ENCODE data around the gene FAM200C.

The FAM200C gene

DNA sequence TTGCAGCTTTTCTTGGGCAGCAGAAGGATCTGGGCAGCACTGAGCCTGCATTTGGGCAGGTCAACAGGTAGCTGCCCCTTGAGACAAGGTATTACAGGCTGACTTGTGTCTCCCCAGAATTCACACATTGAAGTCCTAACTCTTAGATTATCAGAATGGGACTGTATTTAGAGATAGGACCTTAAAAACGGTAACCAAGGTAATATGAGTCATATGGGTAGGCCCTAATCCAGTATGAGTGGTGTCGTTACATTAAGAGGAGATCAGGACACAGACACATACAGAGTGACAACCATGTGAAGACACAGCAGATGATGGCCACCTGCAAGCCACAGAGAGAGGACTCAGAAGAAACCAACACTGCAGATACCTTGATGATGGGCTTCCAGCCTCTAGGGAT lies 32.6 kb downstream of the FAM200C start:
- no peak for DNase-seq (ENCODE audit: low read depth)

DNA sequence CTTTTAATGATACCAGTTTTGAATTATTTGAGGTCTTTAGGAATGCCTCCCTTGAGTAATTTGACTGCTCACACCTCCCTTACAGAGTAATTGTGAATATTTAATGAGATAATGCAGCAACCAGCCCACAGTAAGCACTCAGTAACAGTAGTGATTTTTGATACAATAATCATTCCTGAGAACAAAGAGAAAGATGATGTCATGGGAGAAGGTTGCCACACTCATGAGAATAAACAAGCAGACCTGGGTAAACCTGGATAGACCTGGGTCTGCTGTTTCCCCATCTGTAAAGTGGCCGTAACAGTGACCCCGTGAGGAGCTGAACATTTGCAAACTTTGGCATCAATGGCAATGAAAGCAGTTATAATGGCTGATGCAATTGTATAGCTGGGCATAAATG lies 33.6 kb downstream of the FAM200C start:
- no peak for DNase-seq (ENCODE audit: low read depth)

DNA sequence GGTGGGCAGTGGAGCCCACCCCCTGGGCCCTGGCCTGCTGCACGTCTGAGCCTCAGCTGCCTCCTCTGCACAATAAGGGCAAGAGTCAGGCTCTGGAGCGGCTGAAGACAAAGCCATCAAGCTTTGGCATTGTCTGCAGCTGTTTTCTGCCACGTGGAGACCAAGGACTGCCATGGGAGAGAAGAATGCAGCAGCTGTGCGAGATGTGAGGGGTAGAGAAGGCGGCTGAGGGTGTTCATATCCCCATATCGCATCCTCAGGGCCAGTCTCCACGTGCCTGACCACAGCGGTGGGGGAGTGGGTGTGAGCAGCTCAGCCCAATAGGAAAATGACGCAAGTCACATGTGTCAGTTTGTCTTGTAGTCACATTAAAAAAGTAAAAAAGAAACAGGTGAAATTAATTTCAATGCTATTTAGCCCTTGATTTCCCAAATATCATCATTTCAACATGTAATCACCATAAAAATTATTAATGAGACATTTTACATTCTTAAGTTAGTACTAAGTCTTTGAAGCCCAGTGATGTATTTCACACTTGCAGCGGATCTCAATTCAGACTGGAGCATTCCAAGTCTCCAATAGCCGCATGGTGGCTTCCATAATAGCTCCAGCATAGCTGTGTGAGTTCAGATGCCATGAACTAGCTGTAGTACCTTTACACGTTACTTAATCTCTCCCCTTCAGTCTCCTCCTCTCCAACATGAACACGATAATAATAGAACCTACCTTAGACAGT lies 36.0 kb downstream of the FAM200C start:
- DNase-seq (ENCODE audit: low read depth) = no peak

DNA sequence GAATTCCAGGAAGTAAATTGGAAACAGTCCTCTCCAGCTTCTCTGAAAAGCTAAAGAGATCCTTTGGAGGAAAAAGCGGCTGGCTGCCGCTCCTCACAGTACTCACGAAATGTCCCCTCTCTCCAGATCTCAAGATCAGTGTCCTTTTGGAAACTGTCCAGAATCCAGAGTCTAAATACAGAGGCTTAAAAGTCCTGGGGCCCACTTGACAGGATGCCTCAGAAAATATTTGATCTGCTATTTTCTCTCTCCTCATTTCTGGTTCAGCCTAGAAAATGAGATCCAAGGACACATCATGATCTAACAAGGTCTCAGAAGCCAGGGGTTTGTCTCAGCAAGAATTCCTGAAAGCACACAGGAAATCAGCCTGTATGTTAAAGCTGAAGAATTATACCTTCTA lies 36.6 kb downstream of the FAM200C start:
- DNase-seq (ENCODE audit: low read depth) = no peak

DNA sequence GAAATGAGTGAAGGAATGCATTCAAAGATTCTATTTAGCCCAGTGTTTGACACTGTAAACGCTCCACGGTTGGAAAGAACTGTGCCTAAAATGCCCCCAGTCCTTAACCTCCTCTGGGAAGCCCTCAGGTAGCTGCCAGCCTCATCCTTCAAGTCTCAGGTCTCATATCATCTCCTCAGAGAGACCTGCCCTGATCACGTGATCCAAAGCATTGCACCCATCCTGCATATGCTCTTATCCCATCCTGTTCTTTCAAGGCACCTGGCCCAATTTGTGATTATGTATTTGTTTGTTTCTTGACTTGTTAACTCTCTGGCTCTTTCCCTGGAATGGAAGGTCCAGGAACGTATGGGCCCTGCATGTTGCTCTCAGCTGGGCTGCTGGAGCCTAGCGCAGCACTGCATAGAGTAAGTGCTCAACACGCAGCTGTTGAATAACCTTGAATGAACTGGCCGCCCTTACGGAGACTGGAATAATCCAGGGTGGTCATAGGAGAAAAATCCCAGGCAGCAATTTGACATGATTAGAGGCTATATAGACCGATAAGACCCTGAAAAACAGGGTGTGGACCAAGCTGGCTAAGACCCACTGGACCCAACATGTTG lies 38.1 kb downstream of the FAM200C start:
- no peak for DNase-seq (ENCODE audit: low read depth)

DNA sequence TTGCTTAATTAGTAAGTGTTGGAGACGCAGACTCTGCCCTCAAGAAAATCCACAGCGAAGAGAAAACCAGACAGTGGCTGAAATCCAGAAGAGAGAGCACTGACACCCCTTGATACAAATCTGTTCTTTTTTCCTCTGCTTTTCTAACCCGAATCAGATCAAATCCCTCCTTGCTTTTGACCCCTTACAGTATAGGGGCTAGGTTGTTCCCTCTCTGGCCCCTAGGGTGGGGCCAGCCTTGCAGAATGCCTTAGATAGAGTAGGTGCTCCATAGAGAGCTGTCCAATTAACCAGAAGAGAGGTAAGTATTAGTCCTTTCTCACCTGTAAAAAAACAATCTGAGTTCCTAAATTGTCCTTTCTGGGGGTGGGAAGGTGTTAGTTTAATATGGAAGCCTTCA lies 39.5 kb downstream of the FAM200C start:
- DNase-seq (ENCODE audit: low read depth) = no peak

DNA sequence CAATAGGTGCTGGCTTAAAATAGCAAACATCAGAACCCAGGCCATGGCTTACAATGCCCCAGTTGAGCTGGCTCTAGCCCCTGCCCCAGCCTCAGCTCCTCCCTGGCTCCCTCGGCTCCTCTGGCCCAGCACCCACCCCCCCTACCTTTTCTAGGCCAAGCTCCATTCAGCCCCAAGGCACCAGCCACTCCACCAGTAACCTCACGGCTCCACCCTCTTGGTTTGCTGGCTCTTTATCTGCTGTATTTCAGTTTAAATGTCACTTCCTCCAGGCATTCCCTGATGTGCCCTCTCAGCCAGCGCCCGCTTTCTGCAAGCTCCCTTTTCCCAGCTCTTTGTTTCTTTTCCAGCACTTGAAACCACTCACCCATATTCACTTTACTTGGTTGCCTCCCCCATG lies 40.0 kb downstream of the FAM200C start:
- DNase-seq (ENCODE audit: low read depth) = no peak

DNA sequence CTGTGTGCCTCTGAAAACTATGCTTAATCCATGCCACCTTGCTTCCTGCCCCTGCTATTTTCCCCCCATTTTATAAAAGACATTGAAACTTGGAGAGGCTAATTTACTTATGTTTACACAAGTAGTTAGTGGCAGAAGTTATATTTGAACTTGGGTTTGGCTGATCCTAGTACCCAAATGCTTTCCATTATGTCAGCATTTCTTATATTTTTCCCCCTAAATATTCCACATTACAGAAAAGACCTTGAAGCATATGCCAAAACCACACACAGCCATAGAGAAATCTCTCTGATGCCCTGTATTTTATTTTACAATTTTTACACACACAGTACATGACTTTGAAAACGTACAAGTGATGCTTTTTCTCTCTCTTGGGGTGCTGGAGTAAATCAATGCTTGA lies 40.6 kb downstream of the FAM200C start:
- no peak for DNase-seq (ENCODE audit: low read depth)

DNA sequence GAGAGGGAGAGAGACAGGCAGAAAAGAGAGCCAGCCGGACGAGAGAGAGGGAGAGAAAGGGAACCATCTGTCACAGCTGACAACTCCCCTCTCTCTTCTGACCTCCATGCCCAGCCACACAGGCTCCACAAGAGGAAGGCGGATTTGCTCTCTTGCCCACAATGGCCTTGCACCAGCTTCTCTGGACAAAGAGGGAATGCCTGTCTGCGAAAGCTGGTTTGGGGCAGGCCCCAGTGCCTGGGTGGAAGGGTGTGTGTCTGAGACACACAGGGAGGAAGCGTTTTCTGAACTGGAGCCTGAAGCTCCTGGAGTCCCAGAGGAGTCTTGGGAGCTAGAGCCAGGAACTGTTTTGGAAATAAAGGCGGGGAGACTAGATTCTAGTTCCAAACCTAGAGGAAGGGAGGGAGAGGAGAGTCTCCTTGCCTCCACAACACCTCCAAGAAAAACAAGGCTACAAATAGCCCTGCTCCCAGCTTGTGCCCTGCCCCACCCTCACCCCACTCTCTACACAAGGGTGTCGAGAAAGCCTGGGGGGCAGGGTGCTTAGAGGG lies 41.9 kb downstream of the FAM200C start:
- DNase-seq (ENCODE audit: low read depth) = no peak

DNA sequence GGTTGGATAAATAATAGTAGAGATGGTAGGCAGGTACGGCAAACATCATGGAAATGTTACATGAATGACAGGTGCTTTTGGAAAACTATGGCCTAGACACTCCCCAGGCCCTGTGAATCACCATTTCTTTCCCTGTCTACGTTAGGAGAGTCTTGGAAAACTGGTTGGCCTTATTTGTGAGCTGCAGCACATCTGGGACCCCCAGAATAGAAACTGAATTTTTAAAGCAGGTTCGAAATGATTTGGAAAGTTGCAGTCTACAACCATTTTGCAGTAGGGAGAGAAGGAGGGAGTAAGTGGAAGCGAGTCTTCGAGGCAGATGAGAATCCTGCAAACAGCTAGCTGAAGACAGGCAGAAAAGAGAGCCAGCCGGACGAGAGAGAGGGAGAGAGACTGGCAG lies 42.5 kb downstream of the FAM200C start:
- no peak for DNase-seq (ENCODE audit: low read depth)

DNA sequence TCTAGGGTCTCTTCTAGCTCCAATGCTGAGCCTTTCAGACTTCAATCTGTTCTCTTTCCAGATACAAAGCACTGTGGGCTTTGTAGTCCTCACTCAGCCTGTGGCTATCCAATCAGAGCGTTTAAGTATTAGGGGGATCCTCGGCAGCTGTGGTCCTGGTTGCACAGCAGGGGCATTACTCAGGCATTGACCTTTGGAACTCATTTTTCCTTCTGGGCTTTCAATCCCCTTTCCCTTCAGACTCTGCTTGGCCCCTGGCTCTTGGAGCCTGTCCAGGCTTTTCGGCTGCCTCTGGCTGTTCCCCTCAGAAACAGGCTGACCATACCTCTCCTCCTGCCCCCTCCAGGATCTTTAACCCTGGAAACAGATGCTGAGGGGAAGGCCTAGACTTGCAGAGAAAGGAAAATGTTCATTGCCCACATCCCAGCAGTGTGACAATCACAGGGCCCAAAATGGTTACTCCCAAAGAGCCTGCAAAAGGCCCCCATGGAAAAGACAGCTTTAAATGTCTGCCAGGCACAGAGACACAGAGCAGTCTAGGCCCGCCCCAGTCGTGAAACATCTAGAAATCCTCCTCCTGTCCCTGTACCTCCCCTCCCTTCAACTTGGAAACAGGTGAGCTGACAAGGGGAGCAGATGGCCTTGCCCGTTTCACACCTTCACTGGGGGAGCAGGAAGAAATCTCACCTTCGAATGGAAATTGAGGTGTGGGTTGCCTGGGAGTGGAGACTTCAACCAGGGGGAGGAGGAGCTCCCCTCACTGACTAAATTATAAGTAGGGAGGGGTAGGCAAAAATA lies 43.1 kb downstream of the FAM200C start:
- no peak for DNase-seq (ENCODE audit: low read depth)

DNA sequence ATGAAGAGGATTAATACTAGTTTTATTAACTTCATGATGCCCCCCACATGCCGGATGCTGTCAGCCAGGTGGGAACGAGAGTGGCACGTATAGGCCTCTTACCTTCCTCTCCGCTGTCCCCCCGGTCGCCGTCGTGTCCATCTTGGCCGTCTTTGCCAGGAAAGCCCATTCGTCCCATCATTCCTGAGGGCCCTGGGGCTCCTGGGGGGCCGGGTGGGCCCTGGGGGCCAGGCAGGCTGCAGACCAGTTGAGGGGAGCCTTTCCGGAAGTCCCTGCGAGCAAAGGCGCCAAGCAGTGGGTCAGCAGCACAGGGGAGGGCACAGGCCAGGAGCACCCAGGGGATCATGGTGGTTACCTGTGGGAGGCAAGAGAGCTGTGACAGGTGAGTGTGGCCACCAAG lies 45.2 kb downstream of the FAM200C start:
- DNase-seq (ENCODE audit: low read depth) = no peak

DNA sequence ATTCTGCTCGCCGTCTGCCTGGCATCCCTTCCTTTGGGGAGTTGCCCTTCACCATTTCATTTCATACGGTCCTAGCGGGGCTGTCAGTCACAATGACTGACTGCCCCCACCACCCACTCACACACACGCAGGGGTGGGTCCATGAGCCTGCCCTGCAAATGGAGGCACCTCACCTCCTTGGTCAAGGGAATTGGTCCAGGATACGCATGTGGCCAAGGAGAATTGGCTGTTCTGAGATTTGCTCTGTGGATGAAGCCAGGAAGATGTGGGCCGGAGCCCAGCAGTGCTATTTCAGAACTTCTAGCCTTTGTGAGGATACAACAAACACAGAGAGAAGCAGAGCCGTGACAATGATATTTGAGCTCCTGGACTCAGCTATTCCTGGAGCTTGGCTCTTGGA lies 46.5 kb downstream of the FAM200C start:
- DNase-seq (ENCODE audit: low read depth) = no peak

DNA sequence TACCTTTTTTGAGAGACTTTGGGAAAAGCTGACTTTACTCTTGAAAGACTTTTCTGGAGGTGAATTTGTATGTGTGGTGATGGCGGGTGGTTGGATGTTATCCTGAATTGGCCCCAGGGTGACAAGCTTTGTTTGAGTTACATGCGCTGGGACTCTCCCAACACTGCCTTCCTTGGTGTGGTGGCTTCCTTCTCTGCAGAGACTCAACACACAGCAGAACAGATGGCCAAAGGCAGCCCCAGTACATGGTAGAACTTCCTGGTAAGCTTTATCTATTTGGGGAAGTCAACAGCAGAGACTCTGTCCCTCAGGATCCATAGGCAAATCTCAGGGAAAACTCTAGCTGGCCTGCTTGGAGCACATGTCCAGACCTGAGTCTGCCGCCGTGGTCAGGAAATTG lies 47.5 kb downstream of the FAM200C start:
- no peak for DNase-seq (ENCODE audit: low read depth)

DNA sequence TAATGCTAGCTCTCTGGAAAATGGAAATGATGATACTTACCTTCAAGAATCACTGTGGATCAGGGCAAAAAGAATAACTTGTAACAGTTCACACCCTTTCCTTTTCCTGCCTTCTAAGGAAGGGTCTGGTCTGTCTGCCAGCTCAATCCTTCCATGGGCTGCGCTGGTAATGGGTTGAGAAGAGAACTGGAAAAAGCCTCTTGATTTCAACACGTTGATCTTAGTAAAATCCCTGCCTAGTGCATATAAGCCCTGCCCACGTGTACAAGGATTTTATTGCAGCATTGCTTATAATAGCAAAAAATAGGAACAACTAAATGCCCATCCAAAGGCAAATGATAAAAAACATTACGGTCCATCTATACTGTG lies 49.9 kb downstream of the FAM200C start:
- DNase-seq (ENCODE audit: low read depth) = no peak

DNA sequence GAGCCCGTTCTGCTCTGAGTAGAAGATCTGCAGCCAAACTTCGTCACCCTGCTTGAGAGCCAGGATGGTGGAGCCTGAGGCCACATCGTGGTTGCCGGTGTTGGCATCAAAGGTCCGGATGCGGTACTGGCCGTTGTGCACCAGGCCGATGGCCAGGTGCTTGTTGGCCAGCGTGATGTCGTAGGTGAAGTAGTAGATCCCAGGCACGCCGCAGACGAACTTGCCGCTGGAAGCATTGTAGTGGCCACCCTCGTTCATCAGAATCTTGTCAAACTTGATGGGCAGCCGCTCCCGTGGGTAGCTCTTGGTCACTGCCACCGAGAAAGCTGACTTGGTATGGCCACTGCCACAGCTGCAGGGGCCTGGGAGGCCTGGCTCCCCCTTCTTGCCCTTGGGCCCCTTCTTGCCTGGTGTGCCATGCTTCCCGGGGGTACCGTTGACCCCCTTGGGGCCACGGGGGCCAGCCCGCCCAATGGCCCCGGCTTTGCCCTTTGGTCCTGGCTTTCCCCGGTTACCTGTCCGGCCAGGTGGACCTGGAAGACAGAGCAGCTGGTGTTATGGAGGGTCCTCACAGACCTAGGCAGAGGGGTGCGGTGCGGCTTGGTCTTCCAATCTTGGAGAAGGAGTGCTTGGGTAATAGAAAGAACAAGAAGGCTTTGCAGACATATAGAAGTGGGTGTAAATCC lies 50.5 kb downstream of the FAM200C start:
- no peak for DNase-seq (ENCODE audit: low read depth)

DNA sequence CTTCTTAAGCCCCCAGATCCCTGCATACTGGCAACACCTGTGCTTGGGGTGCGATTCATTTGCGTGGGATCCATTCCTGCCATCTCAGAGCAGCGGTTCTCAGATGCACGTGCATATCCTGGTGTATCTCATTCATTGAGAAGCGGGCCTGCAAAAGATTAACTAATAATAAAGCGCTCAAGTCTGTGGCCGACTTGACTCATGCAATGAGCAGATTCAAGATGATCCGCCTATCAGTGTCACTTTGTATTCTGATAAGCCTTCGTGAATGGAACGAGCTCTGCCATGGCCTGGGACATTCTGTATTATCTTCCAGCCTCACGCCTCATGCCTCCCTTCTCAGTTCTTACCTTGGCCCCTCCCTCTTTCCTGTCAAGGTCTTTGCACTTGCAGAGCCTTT lies 51.8 kb downstream of the FAM200C start:
- DNase-seq (ENCODE audit: low read depth) = no peak

DNA sequence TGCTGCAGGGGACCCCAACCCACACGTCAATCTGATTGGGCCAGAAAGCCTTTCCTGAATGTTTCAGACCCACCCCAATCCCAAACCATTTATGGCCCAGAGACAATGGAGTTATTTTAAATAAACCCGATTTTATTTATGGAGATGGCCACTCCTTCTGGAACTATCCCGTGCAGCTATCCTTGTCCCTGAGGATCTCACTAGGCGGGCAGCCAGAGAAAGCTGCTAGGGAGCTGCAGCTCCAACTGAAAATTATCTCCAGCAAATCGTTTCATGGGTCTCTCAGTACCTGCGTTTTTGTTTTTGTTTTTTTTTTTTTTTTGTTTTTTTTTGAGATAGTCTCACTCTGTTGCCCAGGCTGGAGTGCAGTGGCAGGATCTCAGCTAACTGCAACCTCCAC lies 52.4 kb downstream of the FAM200C start:
- no peak for DNase-seq (ENCODE audit: low read depth)
